Immature natural killer cell (primary cell): Measurements from ENCODE around the gene KDM4C. TPM values are rescaled to one million over a fixed set of nuclear protein-coding genes. Genes with fewer than 3 reads are reported as not detected.

Experiments used
- DNase-seq, 3 donors: peaks; one replicate each; pipeline ENCODE4 v3.0.0; 2022; ENCODE audit warnings: mixed read lengths in 1 of 3
- H3K27ac Mint-ChIP-seq, 6 donors: one replicate each; pipeline ENCODE4 v1.8.0; 2020; ENCODE audit warnings: mixed read lengths in 6 of 6, mild to moderate bottlenecking in 5 of 6, inconsistent platforms in 4 of 6, moderate library complexity in 3 of 6
- H3K27me3 Mint-ChIP-seq, 3 donors: one replicate each; pipeline ENCODE4 v1.8.0; 2020 to 2021; ENCODE audit warnings: low read depth in 3 of 3, mild to moderate bottlenecking in 3 of 3, mixed read lengths in 3 of 3, moderate library complexity in 3 of 3, inconsistent platforms in 1 of 3
- H3K36me3 Mint-ChIP-seq, 3 donors: one replicate each; pipeline ENCODE4 v1.8.0; 2020; ENCODE audit warnings: mixed read lengths in 3 of 3, inconsistent platforms in 2 of 3, mild to moderate bottlenecking in 2 of 3
- H3K4me1 Mint-ChIP-seq, 2 donors: one replicate each; pipeline ENCODE4 v1.8.0; 2020; ENCODE audit warnings: inconsistent platforms in 2 of 2, mild to moderate bottlenecking in 2 of 2, mixed read lengths in 2 of 2, moderate library complexity in 1 of 2
- H3K4me3 Mint-ChIP-seq, 5 donors: one replicate each; pipeline ENCODE4 v1.8.0; 2020; ENCODE audit warnings: mild to moderate bottlenecking in 5 of 5, mixed read lengths in 5 of 5, inconsistent platforms in 3 of 5, moderate library complexity in 3 of 5
- H3K9me3 Mint-ChIP-seq, 6 donors: one replicate each; pipeline ENCODE4 v1.8.0; 2020; ENCODE audit warnings: mild to moderate bottlenecking in 6 of 6, mixed read lengths in 6 of 6, inconsistent platforms in 4 of 6, moderate library complexity in 3 of 6
- polyA plus RNA-seq, 3 donors: library from polyadenylated mRNA; unstranded; fragments of 300-500 nt; fragmentation: Illumina TruSeq; gene quantifications; one replicate each; pipeline ENCODE4 v1.2.3, GENCODE V29; 2021

Gene KDM4C
- polyA plus RNA-seq, 3 donors from 2014 or later: 18.2 to 45.6 (median 29.9) TPM

DNA sequence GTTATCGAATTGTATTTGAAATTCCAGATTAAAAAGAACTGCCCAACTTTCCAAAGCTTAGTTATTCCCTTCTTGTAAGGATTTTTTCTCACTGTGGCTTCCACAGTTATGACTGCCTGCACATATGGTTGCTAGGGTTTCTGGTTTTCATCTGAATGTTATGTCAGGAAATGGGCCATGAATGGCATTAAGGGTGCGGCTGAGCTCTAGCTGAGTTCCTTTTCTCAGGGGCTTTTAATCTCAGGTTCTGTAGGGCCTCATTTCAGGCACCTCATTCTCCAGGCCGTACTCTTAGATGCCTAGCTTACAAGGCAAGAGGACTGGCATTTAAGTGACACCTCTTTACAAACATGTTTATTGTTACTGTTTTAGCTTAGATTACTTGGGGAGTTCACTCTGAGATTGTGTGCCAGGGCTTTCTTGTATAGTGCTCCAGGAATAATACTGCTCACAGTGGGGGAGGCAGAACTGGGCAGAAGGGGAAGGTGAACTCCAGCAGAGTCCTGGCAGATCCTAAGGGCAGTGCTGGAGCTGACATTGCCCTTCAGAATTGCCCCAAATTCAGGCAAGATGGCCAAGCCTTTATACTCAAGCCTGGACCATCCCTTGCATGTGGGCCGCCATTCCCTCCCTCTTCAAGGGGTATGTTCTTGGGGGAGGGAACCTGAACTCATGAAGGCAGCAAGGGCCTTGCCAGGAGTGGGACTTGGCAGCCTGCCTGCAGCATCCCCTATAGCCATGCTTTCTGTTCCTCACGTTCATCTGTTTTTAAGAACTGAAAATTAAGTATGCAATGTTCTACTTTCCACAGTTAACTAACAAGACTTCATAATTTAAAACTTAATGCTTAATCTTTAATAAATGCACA, 111.5 kb downstream of the KDM4C start:
- Mint-ChIP-seq H3K4me1 (peaks cover 59 to 75% of the 10 kb centered on the region in 2 donors), H3K27ac (peak overlapping the region in 3 of 6 donors; percentile 14 to 50 (median 42)), H3K9me3 (peaks cover 6 to 13% (median 9%) of the 10 kb centered on the region in 6 donors), H3K4me3 (peak overlapping the region in 1 of 5 donors; percentile 38), H3K36me3 (peaks cover 16 to 22% (median 17%) of the 10 kb centered on the region in 3 donors), H3K27me3 (peaks cover 5 to 12% (median 8%) of the 10 kb centered on the region in 3 donors)
- no peak for DNase-seq

DNA sequence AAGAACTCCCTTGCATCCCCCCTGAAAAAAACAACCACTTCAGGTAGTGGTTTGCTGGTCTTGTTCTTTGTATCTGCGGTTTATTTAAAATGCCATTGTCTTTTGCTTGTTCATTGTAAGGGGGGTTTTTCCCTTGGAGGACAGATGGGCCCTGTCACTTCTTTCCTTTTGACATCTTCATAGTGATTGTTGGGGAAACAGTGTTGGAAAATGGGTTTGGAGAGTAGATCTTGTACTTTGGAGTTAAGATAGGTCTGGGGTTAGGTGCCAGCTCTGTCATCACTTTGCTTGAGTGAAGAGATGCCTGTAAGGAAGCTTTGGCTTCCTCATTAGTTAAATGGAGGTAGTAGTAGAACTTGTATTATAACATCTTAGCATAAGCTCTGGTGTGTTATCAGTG, 112.4 kb downstream of the KDM4C start:
- H3K27me3 Mint-ChIP-seq: peaks cover 5 to 12% (median 8%) of the 10 kb centered on the region in 3 donors
- no peak for DNase-seq
- H3K9me3 Mint-ChIP-seq: peaks cover 3 to 6% (median 3%) of the 10 kb centered on the region in 6 donors
- peaks cover 67 to 83% of the 10 kb centered on the region in 2 donors for H3K4me1 Mint-ChIP-seq
- peak overlapping the region in 2 of 5 donors; percentile 1 to 20 for H3K4me3 Mint-ChIP-seq
- peak overlapping the region in 2 of 6 donors; percentile 3 to 9 for H3K27ac Mint-ChIP-seq
- peaks cover 10 to 15% (median 10%) of the 10 kb centered on the region in 3 donors for H3K36me3 Mint-ChIP-seq

DNA sequence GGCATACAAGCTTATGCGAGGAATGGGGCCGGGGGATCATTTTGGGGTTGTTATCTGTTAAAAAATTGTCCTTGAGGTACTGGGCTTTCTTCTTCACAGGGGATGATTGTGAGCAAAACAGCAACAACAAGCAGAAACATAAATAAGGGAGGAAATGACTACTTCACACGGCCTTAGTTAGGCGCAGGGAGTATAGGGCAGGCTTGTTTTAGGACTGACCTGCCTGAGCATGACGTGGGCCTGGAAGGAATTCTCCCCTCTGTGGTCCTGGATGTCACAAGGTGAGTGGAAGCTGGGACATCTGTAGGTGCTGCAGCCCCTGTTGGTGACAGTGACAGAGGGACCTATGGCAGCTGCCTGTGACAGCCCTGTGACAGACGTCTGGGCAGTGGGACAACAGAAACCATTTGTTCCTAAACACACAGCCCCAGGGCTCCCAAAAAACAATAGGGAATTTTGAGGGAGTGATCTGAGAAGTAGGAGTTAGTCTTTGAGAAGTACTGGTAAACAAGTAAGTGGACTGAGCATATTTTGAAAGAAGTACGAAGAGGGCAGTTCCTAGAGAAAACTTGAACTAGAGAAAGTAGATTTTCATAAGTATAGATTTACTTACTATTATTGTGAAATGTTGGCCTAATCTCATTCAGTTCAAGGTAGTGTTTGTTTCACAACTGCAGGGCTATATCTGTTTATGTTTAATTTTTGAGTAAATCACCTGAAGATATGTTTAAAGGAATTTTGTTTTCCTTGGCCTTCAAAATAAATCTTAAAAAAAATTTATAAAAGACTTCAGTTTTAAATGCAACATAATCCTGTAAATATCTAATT, 113.1 kb downstream of the KDM4C start:
- H3K4me1 Mint-ChIP-seq: peaks cover 74 to 90% of the 10 kb centered on the region in 2 donors
- H3K27ac Mint-ChIP-seq: peak overlapping the region in 1 of 6 donors; percentile 9
- H3K9me3 Mint-ChIP-seq: peaks cover 0 to 6% (median 2%) of the 10 kb centered on the region in 6 donors
- H3K36me3 Mint-ChIP-seq: peaks cover 7 to 11% (median 7%) of the 10 kb centered on the region in 3 donors
- no peak for DNase-seq
- H3K4me3 Mint-ChIP-seq: no peak overlapping the region
- peaks cover 5 to 12% (median 6%) of the 10 kb centered on the region in 3 donors for H3K27me3 Mint-ChIP-seq

DNA sequence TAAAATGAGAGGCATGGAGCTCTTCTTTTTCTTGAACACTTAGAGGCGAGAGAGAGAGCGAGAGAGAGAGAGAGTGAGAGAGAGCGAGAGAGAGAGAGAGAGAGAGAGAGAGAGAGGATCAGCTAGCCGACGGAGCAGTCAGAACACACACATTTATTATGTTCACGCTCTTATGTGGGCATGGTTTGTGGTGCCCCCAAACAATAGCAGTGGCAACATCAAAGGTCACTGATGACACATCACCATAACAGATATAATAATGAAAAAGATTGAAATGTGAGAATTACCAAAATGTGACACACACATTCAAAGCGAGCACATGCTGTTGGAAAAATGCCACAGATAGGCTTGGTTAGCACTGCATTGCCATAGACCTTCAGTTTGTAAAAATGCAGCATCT, 116.1 kb downstream of the KDM4C start:
- Mint-ChIP-seq H3K27me3 (peaks cover 5 to 12% (median 6%) of the 10 kb centered on the region in 3 donors), H3K4me1 (peaks cover 82 to 94% of the 10 kb centered on the region in 2 donors), H3K4me3 (peak overlapping the region; percentile 37 to 79 (median 59)), H3K36me3 (no peaks in the 10 kb centered on the region), H3K27ac (peak overlapping the region; percentile 24 to 96 (median 74)), H3K9me3 (peaks cover 0 to 2% (median 0%) of the 10 kb centered on the region in 6 donors)
- DNase-seq: peak; percentile 49 to 67 (median 60)

DNA sequence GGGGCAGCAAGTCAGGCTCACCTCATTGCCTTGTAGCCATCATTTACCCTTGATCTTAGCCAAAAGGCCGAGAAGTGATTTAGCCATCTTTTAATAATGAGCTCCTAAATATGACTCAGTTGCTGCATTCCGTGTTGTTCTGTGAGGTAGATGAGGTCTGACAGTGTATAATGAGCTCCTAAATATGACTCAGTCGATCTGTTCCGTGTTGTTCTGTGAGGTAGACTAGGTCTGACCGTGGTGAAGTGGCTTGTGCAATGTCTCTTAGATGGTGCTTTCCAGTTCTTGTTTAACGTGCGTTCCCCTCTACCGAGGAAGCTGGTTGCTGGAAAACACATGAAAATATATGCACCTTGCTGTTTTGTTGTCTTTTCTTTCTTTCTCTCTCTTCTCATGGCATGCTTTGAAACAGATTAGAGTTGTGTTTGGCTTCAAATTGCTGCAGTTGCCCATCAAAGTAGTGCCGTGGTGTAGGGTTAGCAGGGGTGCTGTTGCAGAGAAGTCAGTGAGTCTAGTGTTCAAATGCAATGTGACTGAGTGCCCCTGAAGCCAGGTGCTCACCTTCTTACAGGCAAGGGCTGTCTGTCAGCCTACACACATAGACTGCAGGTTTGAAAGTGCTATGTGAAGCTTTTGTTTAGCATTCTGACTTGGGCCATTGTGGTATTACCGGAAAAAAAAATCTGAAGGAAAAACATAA, 118.6 kb downstream of the KDM4C start:
- peak overlapping the region in 2 of 6 donors; percentile 8 to 12 for H3K27ac Mint-ChIP-seq
- H3K4me1 Mint-ChIP-seq: peaks cover 69 to 87% of the 10 kb centered on the region in 2 donors
- peaks cover 0 to 2% (median 0%) of the 10 kb centered on the region in 6 donors for H3K9me3 Mint-ChIP-seq
- H3K36me3 Mint-ChIP-seq: peaks cover 0 to 7% (median 3%) of the 10 kb centered on the region in 3 donors
- H3K4me3 Mint-ChIP-seq: no peak overlapping the region
- peaks cover 5 to 10% (median 6%) of the 10 kb centered on the region in 3 donors for H3K27me3 Mint-ChIP-seq
- no peak for DNase-seq

DNA sequence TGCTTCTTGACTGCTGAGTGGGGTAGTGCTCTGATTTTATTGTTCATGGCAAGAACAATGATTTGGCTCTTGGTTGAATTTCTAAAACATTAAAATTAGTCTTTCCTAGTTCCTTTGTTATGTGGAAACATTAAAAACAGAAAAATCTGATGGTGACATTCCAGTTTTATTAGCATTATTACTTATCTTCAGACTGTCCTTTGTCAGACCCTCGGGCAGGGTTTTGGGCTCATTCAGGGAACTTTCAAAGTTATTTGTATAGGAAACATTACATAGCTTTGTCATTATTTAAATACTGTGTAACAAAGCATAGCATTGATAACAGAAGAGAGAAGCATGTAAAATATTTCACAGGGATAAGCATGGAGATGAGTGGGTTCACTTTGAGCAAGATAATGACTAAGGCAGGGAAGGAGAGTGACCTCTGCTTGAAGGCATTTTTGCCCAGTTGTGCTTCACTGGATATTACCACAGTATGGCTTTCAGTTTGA, 119.9 kb downstream of the KDM4C start:
- DNase-seq: no peak
- H3K27me3 Mint-ChIP-seq: peaks cover 5 to 10% (median 8%) of the 10 kb centered on the region in 3 donors
- peaks cover 58 to 80% of the 10 kb centered on the region in 2 donors for H3K4me1 Mint-ChIP-seq
- peaks cover 0 to 2% (median 0%) of the 10 kb centered on the region in 6 donors for H3K9me3 Mint-ChIP-seq
- peaks cover 0 to 7% (median 3%) of the 10 kb centered on the region in 3 donors for H3K36me3 Mint-ChIP-seq
- no peak overlapping the region for H3K4me3 Mint-ChIP-seq
- peak overlapping the region in 1 of 6 donors; percentile 35 for H3K27ac Mint-ChIP-seq

DNA sequence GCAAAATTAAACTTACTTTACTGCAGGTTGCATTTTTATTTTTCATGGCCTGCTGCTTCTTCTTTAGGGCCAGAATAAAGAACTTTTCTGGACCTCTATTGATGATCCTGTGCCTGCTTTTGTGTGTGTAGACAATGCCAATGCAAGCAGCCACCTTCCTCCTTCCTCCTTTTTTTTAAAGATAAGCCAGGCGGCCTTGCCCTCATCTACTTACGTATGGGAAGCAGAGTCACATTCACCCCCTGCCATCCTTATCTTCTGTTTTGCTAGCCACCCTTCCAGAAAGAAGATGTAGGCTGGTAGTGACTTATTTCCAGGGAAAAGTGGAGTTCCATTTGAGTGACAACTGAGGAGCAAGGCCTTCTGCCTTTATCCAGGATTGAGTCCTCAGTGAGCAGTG, 122.9 kb downstream of the KDM4C start:
- DNase-seq: no peak
- no peaks in the 10 kb centered on the region for H3K9me3 Mint-ChIP-seq
- H3K27me3 Mint-ChIP-seq: peaks cover 0 to 5% (median 2%) of the 10 kb centered on the region in 3 donors
- peaks cover 0 to 11% (median 3%) of the 10 kb centered on the region in 3 donors for H3K36me3 Mint-ChIP-seq
- H3K4me1 Mint-ChIP-seq: peaks cover 52 to 78% of the 10 kb centered on the region in 2 donors
- H3K27ac Mint-ChIP-seq: peak overlapping the region in 2 of 6 donors; percentile 43 to 58
- no peak overlapping the region for H3K4me3 Mint-ChIP-seq

DNA sequence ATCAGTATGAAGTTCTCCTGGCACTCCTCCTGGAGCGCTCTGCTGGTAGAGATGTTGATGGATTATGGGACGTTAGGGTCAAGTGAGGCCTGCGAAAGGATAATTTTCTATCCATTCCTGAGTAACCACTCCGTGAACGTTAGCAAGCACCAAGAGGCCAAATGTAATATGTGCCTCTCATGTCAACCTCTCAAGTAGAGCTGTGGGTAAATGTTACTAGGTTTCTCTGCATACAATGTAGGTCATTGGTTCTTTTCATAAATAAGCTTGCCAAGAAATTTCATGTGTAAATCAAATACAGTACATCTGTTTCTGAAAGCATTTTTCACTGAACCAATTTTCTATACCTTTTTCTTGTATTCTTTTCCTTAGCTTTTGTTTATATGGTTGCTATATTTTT, 126.3 kb downstream of the KDM4C start:
- H3K4me3 Mint-ChIP-seq: no peak overlapping the region
- DNase-seq: no peak
- peaks cover 46 to 58% of the 10 kb centered on the region in 2 donors for H3K4me1 Mint-ChIP-seq
- no peaks in the 10 kb centered on the region for H3K9me3 Mint-ChIP-seq
- no peak overlapping the region for H3K27ac Mint-ChIP-seq
- peaks cover 3 to 21% (median 11%) of the 10 kb centered on the region in 3 donors for H3K36me3 Mint-ChIP-seq
- H3K27me3 Mint-ChIP-seq: peaks cover 0 to 5% (median 2%) of the 10 kb centered on the region in 3 donors

DNA sequence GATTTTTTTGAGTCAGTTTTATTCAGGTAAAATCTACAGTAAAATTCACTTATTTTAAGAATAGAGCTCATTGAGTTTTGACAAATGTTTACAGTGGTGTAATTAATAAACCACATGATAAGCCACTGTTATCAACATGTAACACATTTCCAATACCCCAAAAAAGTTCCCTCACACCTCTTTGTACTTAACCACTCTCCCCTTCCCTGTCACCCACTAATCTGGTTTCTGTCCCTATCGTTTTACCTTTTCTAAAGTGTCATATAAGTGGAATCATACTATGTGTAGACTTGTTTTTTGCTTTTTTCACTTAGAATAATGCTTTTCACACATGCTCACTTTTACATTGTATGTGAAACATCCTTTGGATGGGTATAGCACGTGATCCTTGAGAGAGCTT, 127.2 kb downstream of the KDM4C start:
- Mint-ChIP-seq H3K27ac (peak overlapping the region in 1 of 6 donors; percentile 49), H3K9me3 (no peaks in the 10 kb centered on the region), H3K4me3 (peak overlapping the region in 4 of 5 donors; percentile 12 to 77 (median 30)), H3K27me3 (peaks cover 0 to 5% (median 2%) of the 10 kb centered on the region in 3 donors), H3K36me3 (peaks cover 3 to 27% (median 11%) of the 10 kb centered on the region in 3 donors), H3K4me1 (peaks cover 48 to 66% of the 10 kb centered on the region in 2 donors)
- peak in 2 of 3 donors; percentile 7 to 22 for DNase-seq

DNA sequence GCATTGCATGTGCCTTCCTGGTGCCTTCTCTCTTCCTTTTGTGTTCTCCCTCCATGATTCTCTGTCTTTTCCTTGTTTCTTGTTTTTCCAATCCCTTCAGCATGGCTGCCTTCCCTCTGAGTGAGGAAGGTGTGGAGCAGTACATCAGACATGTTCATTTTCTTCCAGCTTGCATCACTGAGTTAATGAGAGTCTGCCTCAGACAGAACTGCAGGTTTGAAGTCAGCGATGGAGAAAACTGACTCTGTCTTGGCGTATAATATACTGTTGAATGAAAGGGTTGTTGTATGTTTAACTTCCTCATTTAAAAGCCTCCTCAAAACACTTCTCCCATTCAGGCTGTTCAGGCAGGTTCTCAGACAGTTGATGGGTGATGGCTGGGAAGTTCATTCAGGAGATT, 129.3 kb downstream of the KDM4C start:
- Mint-ChIP-seq H3K4me3 (no peak overlapping the region), H3K4me1 (peaks cover 48 to 64% of the 10 kb centered on the region in 2 donors), H3K36me3 (peaks cover 5 to 30% (median 11%) of the 10 kb centered on the region in 3 donors), H3K9me3 (no peaks in the 10 kb centered on the region), H3K27ac (peak overlapping the region in 1 of 6 donors; percentile 5), H3K27me3 (peaks cover 0 to 7% (median 2%) of the 10 kb centered on the region in 3 donors)
- no peak for DNase-seq

DNA sequence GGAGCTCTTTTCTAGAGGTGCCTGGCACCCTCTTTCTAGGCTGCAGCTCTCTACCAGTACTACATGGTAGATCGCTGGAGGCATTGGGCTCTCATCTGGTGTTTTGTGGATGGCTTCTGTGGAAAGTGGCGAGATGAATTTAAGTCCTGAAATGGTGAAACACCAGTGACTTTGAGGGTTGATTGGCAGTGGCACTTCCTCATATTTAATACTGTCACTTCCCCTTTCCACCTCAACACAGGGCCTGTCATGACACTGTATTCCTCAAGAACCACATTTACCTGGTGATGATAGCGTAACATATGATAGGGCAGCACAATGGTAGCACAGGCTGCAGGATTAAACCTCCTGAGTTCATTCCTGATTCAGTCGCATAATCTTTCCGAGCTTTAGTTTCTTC, 132.1 kb downstream of the KDM4C start:
- peaks cover 0 to 6% (median 0%) of the 10 kb centered on the region in 3 donors for H3K27me3 Mint-ChIP-seq
- H3K27ac Mint-ChIP-seq: no peak overlapping the region
- H3K4me1 Mint-ChIP-seq: peaks cover 51 to 63% of the 10 kb centered on the region in 2 donors
- no peak for DNase-seq
- peaks cover 10 to 36% (median 11%) of the 10 kb centered on the region in 3 donors for H3K36me3 Mint-ChIP-seq
- H3K4me3 Mint-ChIP-seq: no peak overlapping the region
- H3K9me3 Mint-ChIP-seq: no peaks in the 10 kb centered on the region

DNA sequence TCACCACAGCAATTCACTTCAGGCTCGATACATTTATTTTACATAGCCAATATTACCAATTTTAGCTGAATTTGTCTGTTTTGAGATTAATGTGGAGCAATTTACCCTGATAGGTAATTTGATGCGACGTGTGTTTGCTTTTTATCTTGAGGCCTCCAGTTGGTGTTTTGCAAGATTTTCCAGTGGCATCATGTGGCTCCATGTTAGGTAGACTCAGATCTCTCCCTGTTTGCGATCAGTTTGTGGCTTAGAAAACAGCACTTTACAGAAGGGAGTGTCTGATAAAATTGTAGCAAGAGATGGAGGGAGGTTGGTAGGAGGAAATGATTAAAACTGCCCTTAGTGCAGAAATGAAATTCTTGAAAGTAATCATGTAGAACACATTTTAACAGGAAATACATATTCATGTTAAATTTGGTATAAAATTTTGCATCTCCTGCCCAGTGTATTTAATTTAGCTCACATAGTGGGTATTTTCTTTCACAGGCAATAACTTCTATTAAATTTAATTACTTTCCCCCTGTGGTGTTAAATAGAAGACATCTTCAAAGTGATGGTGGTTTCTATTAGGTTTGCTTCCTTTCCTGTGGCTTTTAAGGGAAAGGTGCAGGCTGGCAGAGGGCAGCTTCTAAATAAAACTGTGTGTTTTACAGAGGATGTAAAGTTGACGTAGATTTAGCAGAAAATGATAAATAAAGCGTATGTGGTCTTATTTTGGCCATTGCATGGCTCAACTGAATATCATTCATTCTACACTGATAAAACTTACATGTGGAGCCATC, 135.8 kb downstream of the KDM4C start:
- peaks cover 0 to 27% (median 10%) of the 10 kb centered on the region in 3 donors for H3K36me3 Mint-ChIP-seq
- H3K27ac Mint-ChIP-seq: peak overlapping the region in 3 of 6 donors; percentile 32 to 76 (median 45)
- H3K27me3 Mint-ChIP-seq: peaks cover 0 to 2% (median 0%) of the 10 kb centered on the region in 3 donors
- no peaks in the 10 kb centered on the region for H3K9me3 Mint-ChIP-seq
- H3K4me1 Mint-ChIP-seq: peaks cover 44 to 61% of the 10 kb centered on the region in 2 donors
- DNase-seq: peak in 2 of 3 donors; percentile 9 to 25
- peak overlapping the region; percentile 8 to 50 (median 44) for H3K4me3 Mint-ChIP-seq
